NCI-H146 (cell line): Measurements from ENCODE around the gene EBF3.

Experiments
- DNase-seq: peaks from one replicate; lab custom pipeline; 2025; lab: John Stamatoyannopoulos, UW

EBF3 gene

GRCh38 chr10:129796710-129797420, 167.2 kb downstream of the EBF3 start:
- no peak for DNase-seq

GRCh38 chr10:129793996-129794395, 170.1 kb downstream of the EBF3 start:
- DNase-seq = no peak

GRCh38 chr10:129793479-129793878, 170.6 kb downstream of the EBF3 start:
- no peak for DNase-seq

GRCh38 chr10:129792864-129793263, 171.2 kb downstream of the EBF3 start:
- no peak for DNase-seq

- no peak for DNase-seq
Observed at GRCh38 chr10:129792141-129792540, 171.9 kb downstream of the EBF3 start.

GRCh38 chr10:129790715-129791446, 173.2 kb downstream of the EBF3 start:
- DNase-seq = no peak

GRCh38 chr10:129788215-129788614, 175.9 kb downstream of the EBF3 start:
- no peak for DNase-seq

- DNase-seq = no peak
Observed at GRCh38 chr10:129787557-129787956, 176.5 kb downstream of the EBF3 start.

GRCh38 chr10:129786216-129786615, 177.9 kb downstream of the EBF3 start:
- no peak for DNase-seq

GRCh38 chr10:129785536-129785981, 178.5 kb downstream of the EBF3 start:
- DNase-seq = no peak
